K562 (cell line): ENCODE data around the gene GPN1. TPM values are rescaled to one million over a fixed set of nuclear protein-coding genes. Genes with fewer than 3 reads are reported as not detected.
A peak's percentile ranks its signal among the peaks of the same experiment; 100 is the strongest.

Experiments
- BRD9 ChIP-seq: fragments of 450-650 bp; IDR thresholded peaks from 2 replicates; pipeline ENCODE4 v1.6.1; 2018; ENCODE audit warnings: low read depth; ENCODE audit not compliant: partially characterized antibody
- EP400 ChIP-seq: fragments of 450-650 bp; IDR thresholded peaks from 2 replicates; pipeline ENCODE4 v1.6.1; 2017; ENCODE audit warnings: antibody characterized with exemption, mild to moderate bottlenecking, moderate library complexity
- MCM5 ChIP-seq: fragments of 450-650 bp; IDR thresholded peaks from 2 replicates; pipeline ENCODE4 v1.6.1; 2016; ENCODE audit warnings: low read depth
- MEF2D ChIP-seq: conservative IDR thresholded peaks from 2 replicates; pipeline ENCODE4 v1.6.1; 2016; ENCODE audit warnings: low read depth, missing genetic modification characterization, missing compliant biosample characterization
- MGA ChIP-seq: fragments of 450-650 bp; IDR thresholded peaks from 2 replicates; pipeline ENCODE4 v1.6.1; 2016; ENCODE audit warnings: mild to moderate bottlenecking, moderate library complexity
- NEUROD1 ChIP-seq: fragments of 150-350 bp; IDR thresholded peaks from 2 replicates; pipeline ENCODE4 v1.6.1; 2014; ENCODE audit warnings: borderline replicate concordance, low read length, low read depth; ENCODE audit not compliant: partially characterized antibody
- NRF1 ChIP-seq, 2 experiments: fragments of 450-650 bp; IDR thresholded peaks in 1 of 2; conservative IDR thresholded peaks in 1 of 2; 2 replicates each; pipeline ENCODE4 v1.6.1; 2014; ENCODE audit warnings: mild to moderate bottlenecking in 2 of 2
- PRMT5 ChIP-seq: sonication (generic); formaldehyde crosslinking; IDR thresholded peaks from 2 replicates; pipeline ENCODE4 v1.5.0; 2020; ENCODE audit warnings: missing genetic modification reagents
- SMARCE1 ChIP-seq: fragments of 450-650 bp; IDR thresholded peaks from 2 replicates; pipeline ENCODE4 v1.7.1; 2016; ENCODE audit warnings: mild to moderate bottlenecking
- SRSF3 ChIP-seq: fragments of 200-400 bp; formaldehyde crosslinking; IDR thresholded peaks from 2 replicates; pipeline ENCODE4 v1.6.1; 2016; ENCODE audit warnings: mild to moderate bottlenecking, low read length, moderate library complexity; ENCODE audit not compliant: insufficient read depth
- ZFX ChIP-seq: sonication (generic); formaldehyde crosslinking; IDR thresholded peaks from 2 replicates; pipeline ENCODE4 v1.8.0; 2022; ENCODE audit warnings: mild to moderate bottlenecking, missing genetic modification reagents, moderate library complexity
- ZNF644 ChIP-seq: fragments of 200-800 bp; sonication (Bioruptor generic); IDR thresholded peaks from 2 replicates; pipeline ENCODE4 v1.6.1; 2016; ENCODE audit warnings: low read depth, missing genetic modification characterization, missing compliant biosample characterization
- polyA plus RNA-seq, 8 experiments: library from polyadenylated mRNA; depleted of rRNA in 4 of 8; stranded (reverse) in 5 of 8; unstranded in 3 of 8; fragments of >200 nt; fragmentation: Nextera tagmentation in 2 of 8; fragmentation: Illumina TruSeq in 1 of 8; extraction: Ambion mirVana in 2 of 8; extraction: Trizol in 1 of 8; gene quantifications; 2 replicates each; pipeline versions ENCODE4 v1.2.1 to v1.2.3, GENCODE V29; 2011 to 2014; ENCODE audit warnings: inconsistent platforms in 1 of 8, missing spikeins in 1 of 8
- total RNA-seq, 7 experiments: library from RNA; depleted of rRNA in 6 of 7; stranded (reverse); fragments of >200 nt in 6 of 7; fragmentation: Illumina TruSeq in 2 of 7; extraction: Trizol in 2 of 7; gene quantifications; 2 replicates each; pipeline versions ENCODE4 v1.2.1 to v1.2.3, GENCODE V29; 2011 to 2021; ENCODE audit warnings: low replicate concordance in 1 of 7
- TF ChIP-seq, protein P1 (sequence below): fragments of 250-450 bp; sonication (Bioruptor Pico); IDR thresholded peaks from 2 replicates; pipeline ENCODE4 v1.5.0; 2022; ENCODE audit warnings: mild to moderate bottlenecking

GPN1 gene
- total and polyA plus RNA-seq, 9 of the 15 experiments (the other 6 are each of a cell fraction or from before 2014, with no cell fraction given): 23.4 to 171 (median 48.2) TPM

GRCh38 chr2:27582695-27583389 lies 46.0 kb upstream of the GPN1 start, which contains the start of gene ZNF512 (continued):
- TF ChIP-seq PRMT5 (CRISPR knock-in tag) (no peak), NEUROD1 (peak; percentile 13), MEF2D (tag) (no peak; the same call in 1 of the 2 replicates), NRF1 (conservative IDR thresholded peaks at IDR 0.05 in 1 of 2, IDR thresholded peaks at IDR 0.05 in 1 of 2) (peak; percentile 34 to 50; a peak in 2 of 4 replicates), MGA (peak; percentile 82), EP400 (peak; percentile 93), SRSF3 (no peak), BRD9 (peak; percentile 78), MCM5 (no peak), ZFX (CRISPR knock-in tag) (peak; percentile 94), ZNF644 (tag) (0 out of 2 replicates have a peak, but pooled peaks have one; percentile 42), SMARCE1 (peak; percentile 53; the same call in 1 of the 2 replicates)
- TF ChIP-seq, protein P1, sequence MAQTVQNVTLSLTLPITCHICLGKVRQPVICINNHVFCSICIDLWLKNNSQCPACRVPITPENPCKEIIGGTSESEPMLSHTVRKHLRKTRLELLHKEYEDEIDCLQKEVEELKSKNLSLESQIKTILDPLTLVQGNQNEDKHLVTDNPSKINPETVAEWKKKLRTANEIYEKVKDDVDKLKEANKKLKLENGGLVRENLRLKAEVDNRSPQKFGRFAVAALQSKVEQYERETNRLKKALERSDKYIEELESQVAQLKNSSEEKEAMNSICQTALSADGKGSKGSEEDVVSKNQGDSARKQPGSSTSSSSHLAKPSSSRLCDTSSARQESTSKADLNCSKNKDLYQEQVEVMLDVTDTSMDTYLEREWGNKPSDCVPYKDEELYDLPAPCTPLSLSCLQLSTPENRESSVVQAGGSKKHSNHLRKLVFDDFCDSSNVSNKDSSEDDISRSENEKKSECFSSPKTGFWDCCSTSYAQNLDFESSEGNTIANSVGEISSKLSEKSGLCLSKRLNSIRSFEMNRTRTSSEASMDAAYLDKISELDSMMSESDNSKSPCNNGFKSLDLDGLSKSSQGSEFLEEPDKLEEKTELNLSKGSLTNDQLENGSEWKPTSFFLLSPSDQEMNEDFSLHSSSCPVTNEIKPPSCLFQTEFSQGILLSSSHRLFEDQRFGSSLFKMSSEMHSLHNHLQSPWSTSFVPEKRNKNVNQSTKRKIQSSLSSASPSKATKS: no peak
